ENCODE data around the gene FAU. TPM values are rescaled to one million over a fixed set of nuclear protein-coding genes. Genes with fewer than 3 reads are reported as not detected.
A peak's percentile ranks its signal among the peaks of the same experiment; 100 is the strongest.

The FAU gene
- total RNA-seq, 1 donor from 2014 or later = 835 TPM

- DNase-seq (ENCODE audit: low spot score) = no peak
Observed at GRCh38 chr11:65108469-65109123, 13.3 kb downstream of the FAU start.

DNA sequence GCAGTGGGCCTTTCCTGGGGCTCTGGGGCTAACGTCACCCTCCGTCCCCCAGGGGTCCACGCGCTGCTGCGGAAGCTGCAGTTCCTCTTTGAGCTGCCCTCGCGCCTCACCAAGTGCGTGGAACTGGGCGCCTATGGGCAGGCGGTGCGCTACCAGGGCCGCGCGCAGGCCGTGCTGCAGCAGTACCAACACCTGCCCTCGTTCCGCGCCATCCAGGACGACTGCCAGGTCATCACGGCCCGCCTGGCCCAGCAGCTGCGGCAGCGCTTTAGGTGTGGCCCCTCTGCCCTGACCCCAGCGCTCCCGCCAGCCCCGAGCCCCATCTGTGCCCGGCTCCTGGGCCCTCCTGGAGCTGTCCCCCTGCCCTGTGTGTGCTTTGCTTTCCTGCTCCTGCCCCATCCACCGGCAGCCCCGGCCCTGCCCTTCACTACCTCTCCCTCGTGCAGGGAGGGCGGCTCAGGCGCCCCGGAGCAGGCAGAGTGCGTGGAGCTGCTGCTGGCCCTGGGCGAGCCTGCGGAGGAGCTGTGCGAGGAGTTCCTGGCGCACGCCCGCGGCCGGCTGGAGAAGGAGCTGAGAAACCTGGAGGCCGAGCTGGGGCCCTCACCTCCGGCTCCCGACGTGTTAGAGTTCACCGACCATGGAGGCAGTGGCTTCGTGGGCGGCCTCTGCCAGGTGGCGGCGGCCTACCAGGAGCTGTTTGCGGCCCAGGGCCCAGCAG is 14.0 kb downstream of the FAU start:
- DNase-seq (ENCODE audit: low spot score) = no peak

GRCh38 chr11:65107078-65107477 is 14.9 kb downstream of the FAU start:
- DNase-seq (ENCODE audit: low spot score) = no peak

DNA sequence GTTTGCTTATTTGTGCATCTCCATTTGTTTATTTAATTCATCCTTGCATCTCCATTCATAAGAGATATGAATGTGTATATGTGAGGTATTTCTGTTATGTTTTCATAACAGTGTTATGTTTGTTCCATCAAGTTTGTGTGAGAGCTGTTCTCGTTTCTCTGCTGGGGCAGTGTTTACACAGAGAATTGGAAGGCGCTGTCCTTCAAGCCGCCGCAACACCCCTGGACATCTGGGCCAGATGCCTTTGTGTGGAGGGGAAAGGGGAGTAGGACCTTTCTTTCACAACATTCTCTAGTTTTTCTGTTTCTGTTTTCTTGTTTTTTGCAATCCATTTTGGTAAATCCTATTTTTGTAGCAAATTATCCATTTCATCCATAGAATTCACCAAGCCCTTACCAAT is 17.3 kb downstream of the FAU start:
- DNase-seq (ENCODE audit: low spot score) = no peak

GRCh38 chr11:65103476-65103875 is 18.5 kb downstream of the FAU start:
- DNase-seq (ENCODE audit: low spot score) = no peak

GRCh38 chr11:65102142-65103095 is 19.5 kb downstream of the FAU start:
- DNase-seq (ENCODE audit: low spot score) = no peak

DNA sequence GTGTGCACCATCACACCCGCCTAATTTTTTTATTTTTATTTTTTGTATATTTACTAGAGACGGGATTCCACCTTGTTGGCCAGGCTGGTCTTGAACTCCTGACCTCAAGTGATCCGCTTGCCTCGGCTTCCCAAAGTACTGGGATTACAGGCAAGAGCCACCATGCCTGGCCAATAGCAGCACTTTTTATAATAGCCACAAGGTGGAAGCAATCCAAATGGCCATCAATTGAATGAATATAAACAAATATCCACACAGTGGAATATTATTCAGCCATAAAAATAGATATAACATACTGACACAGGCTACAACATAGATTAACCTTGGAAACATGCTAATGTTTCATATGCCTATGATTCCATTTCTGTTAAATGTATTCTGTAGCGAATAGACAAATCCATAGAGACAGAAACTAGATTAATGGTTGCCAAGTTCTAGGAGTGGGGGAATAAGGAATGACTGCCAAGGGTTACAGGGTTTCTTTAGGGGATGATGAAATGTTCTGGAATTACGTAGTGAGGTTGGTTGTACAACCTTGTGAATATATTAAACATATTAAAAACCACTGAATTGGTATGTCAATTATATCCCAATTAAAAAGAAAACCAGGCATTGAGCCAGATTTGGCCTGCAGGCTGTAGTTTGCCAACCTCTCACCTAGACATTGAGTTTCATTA is 21.1 kb downstream of the FAU start:
- no peak for DNase-seq (ENCODE audit: low spot score)

GRCh38 chr11:65096926-65097325 is 25.0 kb downstream of the FAU start:
- DNase-seq (ENCODE audit: low spot score) = no peak

DNA sequence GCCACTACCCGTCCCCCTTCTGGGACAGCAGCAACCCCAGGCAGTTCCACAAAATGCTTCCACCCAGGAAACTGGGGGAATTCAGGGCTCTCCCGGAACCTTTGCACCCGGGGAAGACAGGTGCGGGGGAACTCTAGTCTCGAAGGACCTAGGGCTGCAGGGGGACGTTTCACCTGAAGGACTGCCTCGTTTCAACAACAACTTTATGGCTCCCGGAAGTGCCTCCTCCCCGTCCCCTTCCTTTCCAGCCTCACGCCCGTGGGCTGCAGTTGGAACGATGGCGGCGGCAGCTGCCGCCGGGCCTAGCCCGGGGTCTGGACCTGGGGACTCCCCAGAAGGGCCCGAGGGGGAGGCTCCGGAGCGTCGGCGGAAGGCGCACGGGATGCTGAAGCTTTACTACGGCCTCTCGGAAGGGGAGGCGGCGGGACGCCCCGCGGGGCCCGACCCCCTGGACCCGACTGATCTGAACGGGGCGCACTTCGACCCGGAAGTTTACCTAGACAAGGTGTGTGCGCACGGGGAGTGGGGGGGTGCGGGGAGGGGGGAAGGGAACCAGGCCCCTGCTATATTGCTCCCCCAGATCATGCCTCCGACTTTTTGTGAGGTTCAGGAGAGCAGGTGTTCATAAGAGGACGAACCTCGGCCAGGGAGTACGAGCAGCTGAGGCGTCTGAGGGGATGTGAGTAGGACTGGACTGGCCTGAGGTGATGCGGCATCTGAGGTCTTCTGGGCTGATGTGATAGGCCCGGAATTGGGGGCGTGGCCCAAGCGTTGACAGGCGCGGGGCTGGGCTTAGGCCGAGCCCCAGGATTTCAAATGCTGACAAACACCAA is 25.7 kb downstream of the FAU start, which contains the start of gene VPS51:
Gene VPS51, plus strand, starts transcription at position 241 of the 833 bp plus-strand sequence. Its CDS starts 37 bp downstream, at position 278.
- peak; percentile 86 for DNase-seq (ENCODE audit: low spot score)

DNA sequence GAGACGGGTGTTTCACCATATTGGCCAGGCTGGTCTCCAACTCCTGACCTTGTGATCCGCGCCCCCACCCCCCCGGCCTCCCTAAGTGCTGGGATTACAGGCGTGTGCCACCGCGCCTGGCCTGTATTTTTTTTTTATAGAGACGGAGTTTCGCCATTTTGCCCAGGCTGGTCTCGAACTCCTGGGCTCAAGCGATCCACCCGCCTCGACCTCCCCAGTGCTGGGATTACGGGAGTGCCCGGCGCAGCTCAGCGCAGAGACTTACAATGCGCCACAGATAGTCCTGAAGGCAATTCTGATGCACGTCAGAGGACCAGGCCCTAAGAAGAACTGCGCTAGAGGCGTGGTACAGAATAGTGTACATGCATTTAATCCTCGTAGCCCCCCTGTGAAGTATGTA is 26.5 kb downstream of the FAU start:
- no peak for DNase-seq (ENCODE audit: low spot score)

DNA sequence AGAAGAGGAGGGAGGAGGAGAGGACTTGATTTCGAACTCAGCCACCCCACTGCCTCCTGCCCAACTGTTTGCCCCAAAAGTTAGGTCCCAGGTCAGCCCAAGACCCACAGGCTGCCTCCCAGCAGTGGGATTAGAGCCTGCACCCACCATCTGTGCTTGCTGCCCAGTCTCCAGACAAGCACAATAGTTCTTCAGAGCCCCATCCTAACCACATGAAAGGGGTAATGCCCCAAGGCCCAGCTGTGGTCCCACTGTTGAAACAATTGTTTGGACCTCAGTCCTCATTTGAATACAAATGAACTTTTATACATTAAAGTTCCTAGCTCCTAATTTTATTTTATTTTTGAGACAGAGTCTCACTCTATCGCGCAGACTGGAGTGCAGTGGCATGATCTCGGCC is 31.3 kb downstream of the FAU start:
- no peak for DNase-seq (ENCODE audit: low spot score)

GRCh38 chr11:65089621-65090020 is 32.3 kb downstream of the FAU start:
- no peak for DNase-seq (ENCODE audit: low spot score)

GRCh38 chr11:65087827-65088226 is 34.1 kb downstream of the FAU start:
- DNase-seq (ENCODE audit: low spot score) = no peak

DNA sequence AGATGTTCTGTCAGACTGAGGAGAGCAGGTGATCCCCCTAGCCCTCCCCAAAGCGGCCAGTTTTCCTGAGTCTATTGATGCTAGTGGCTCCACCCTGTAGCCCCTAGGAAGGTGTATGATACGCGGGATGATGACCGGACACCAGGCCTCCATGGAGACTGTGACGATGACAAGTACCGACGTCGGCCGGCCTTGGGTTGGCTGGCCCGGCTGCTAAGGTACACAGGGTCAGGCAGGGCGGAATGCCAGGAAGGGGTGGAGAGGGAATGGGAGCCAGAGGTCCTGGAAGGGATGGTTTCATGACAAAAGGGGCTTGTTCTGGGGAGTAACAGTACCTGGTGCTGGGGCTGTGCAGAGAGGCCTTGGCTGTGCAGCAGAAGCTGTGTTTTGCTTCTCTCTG is 34.7 kb downstream of the FAU start:
- no peak for DNase-seq (ENCODE audit: low spot score)

DNA sequence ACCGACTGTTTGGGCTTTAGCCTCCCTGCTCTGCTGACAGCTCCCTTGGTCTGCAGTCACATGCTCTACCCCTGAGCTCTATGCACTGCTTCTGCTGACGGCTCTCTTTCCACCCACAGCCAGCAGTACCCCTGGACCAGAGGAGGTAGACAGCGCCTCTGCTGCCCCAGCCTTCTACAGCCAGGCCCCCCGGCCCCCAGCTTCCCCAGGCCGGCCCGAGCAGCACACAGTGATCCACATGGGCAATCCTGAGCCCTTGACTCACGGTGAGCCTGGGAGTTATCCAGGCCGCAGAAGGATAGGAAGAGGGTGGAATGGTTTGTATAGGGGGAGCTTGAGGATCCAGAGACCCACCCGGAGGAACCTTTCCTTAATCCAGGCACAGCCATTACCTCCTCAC is 35.1 kb downstream of the FAU start:
- no peak for DNase-seq (ENCODE audit: low spot score)

- no peak for DNase-seq (ENCODE audit: low spot score)
Observed at GRCh38 chr11:65085446-65085845, 36.5 kb downstream of the FAU start.

DNA sequence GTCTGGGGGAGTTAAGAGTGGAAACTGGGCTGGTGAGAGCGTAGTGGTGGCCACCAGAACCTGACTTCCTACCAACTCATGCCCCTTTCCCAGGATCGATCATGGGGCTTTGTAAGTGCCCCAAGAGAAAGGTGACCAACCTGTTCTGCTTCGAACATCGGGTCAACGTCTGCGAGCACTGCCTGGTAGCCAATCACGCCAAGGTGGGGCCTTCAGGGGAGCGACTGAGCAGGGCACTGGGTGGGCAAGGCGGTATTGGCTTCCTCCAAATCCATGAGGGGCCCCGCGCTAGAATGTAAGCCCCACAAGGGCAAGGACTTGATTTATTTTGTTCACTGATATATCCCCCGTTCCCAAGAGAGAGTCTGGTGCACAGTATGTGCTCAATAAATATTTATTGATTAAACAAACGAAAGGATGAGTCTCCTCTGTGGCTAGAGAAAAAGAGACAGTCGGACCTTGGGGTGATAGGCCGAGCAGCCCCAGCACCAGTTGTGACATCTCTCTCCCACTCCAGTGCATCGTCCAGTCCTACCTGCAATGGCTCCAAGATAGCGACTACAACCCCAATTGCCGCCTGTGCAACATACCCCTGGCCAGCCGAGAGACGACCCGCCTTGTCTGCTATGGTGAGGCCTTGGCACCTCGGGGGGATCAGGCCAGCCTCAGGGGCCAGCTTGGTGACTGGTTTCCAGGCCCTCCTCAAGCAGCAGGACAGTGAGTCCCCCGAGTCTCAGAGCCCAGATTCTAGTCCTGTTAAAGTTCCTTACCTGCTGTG is 37.1 kb downstream of the FAU start:
- DNase-seq (ENCODE audit: low spot score) = no peak

DNA sequence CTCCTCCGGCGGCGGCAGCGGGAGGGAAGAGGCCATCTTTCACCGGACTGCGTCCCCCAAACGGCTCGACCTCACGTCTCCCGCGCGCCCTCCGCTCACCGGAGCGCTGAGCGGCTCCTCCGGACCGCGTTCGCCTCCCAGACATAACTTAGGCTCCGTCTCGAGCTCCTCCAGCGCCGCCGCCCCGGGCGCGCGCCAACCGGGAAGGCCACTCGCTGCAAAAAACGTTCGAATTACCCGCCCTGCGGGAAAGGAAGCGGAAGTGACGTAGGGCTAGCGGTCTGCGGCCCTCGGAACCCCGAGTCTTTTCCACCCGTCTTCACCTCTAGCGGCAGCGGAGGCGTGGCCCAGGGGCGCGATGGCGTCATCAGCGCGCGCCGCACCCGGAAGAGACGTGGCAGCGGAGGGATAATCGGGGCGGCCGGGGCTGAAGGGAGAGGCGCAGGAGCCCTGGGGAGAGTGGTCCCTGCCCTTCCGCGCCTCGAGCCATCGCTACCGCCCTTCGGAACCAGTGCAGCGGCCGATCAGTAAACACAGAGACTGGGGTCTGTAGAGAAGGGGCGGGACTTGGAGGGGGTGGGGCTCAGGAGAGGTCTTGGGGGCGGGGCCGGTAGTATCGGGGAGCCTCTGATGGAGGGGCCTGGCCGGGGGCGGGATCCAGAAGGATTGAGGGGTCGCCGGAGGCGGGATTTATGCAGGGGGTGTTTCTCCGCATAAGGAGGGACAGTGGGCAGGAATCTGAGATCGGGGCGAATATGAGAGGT is 37.9 kb downstream of the FAU start, which contains the start of the genes CDCA5 and ZFPL1:
Gene CDCA5, minus strand, starts transcription at position 207 of the 764 bp plus-strand sequence. Its CDS starts 62 bp downstream, at position 145.
Gene ZFPL1, plus strand, starts transcription at position 389 of the 764 bp plus-strand sequence. CDS start 477 bp downstream, outside the sequence.
- peak; percentile 97 for DNase-seq (ENCODE audit: low spot score)
